CD4-positive, alpha-beta T cell treated with Interleukin-2 at 100 ng/mL for 4 hours (primary cell): ENCODE measurements around the gene MLLT1.

Source experiments
- DNase-seq: peaks from one replicate; pipeline ENCODE4 v3.0.0-alpha.2; 2020; ENCODE audit warnings: low spot score

MLLT1 gene

GRCh38 chr19:6221878-6222746 is 57.7 kb downstream of the MLLT1 start:
- DNase-seq = no peak

GRCh38 chr19:6221220-6221877 is 58.4 kb downstream of the MLLT1 start:
- no peak for DNase-seq

- DNase-seq = no peak
These were observed 59.2 kb downstream of the MLLT1 start for GRCh38 chr19:6220385-6221191.

GRCh38 chr19:6219586-6220290 is 60.0 kb downstream of the MLLT1 start:
- no peak for DNase-seq

GRCh38 chr19:6219147-6219525 is 60.6 kb downstream of the MLLT1 start:
- no peak for DNase-seq

- DNase-seq = peak; percentile 81
These were observed 61.2 kb downstream of the MLLT1 start for GRCh38 chr19:6218491-6219146.

- DNase-seq = no peak
These were observed 61.9 kb downstream of the MLLT1 start for GRCh38 chr19:6217752-6218334.

- DNase-seq = no peak
These were observed 62.6 kb downstream of the MLLT1 start for GRCh38 chr19:6216996-6217751.

GRCh38 chr19:6216236-6216995 is 63.4 kb downstream of the MLLT1 start:
- no peak for DNase-seq

- DNase-seq = no peak
These were observed 64.0 kb downstream of the MLLT1 start for GRCh38 chr19:6215701-6216235.

GRCh38 chr19:6214881-6215541 is 64.8 kb downstream of the MLLT1 start:
- DNase-seq = no peak

- no peak for DNase-seq
These were observed 65.8 kb downstream of the MLLT1 start for GRCh38 chr19:6213696-6214641.

GRCh38 chr19:6213266-6213595 is 66.5 kb downstream of the MLLT1 start:
- no peak for DNase-seq

- DNase-seq = no peak
These were observed 67.1 kb downstream of the MLLT1 start for GRCh38 chr19:6212403-6213265.

- no peak for DNase-seq
These were observed 68.0 kb downstream of the MLLT1 start for GRCh38 chr19:6211632-6212402.
